ENCODE measurements around the gene CCL1.

- TF ChIP-seq GATA3 (IDR thresholded peaks at IDR 0.05; ENCODE audit: low read depth, low read length): no peak
- no peak for TF ChIP-seq GATA2 (IDR thresholded peaks at IDR 0.05; ENCODE audit: low read depth, low read length)
Observed at GRCh38 chr17:34352191-34352590, 10.8 kb downstream of the CCL1 start.

All from SH-SY5Y (cell line).